HepG2 (cell line): Measurements from ENCODE around the gene MTCL1. TPM values are rescaled to one million over a fixed set of nuclear protein-coding genes. Genes with fewer than 3 reads are reported as not detected.
A peak's percentile ranks its signal among the peaks of the same experiment; 100 is the strongest.

ENCODE experiments used
- DDIT3 ChIP-seq: sonication (generic); formaldehyde crosslinking; IDR thresholded peaks from 2 replicates; pipeline ENCODE4 v1.4.0; 2020; ENCODE audit warnings: mild to moderate bottlenecking, missing genetic modification reagents
- FOXA1 ChIP-seq, 2 experiments: fragments of 450-650 bp in 1 of 2; sonication (generic) in 1 of 2; formaldehyde crosslinking in 1 of 2; IDR thresholded peaks; 2 replicates each; pipeline versions ENCODE4 v1.4.0 to v1.6.1; 2016 to 2020; ENCODE audit warnings: missing genetic modification reagents in 1 of 2
- FOXP4 ChIP-seq: sonication (generic); formaldehyde crosslinking; IDR thresholded peaks from 2 replicates; pipeline ENCODE4 v1.4.0; 2020; ENCODE audit warnings: missing genetic modification reagents
- HHEX ChIP-seq: IDR thresholded peaks from 2 replicates; pipeline ENCODE4 v1.6.1; 2016; ENCODE audit warnings: control low read depth
- HNF1A ChIP-seq, 2 experiments: sonication (generic) in 1 of 2; formaldehyde crosslinking in 1 of 2; IDR thresholded peaks; 2 replicates each; pipeline versions ENCODE4 v1.4.0 to v1.6.1; 2016 to 2020; ENCODE audit warnings: borderline replicate concordance in 1 of 2, low read depth in 1 of 2, mild to moderate bottlenecking in 1 of 2, missing genetic modification reagents in 1 of 2
- KAT7 ChIP-seq: IDR thresholded peaks from 2 replicates; pipeline ENCODE4 v1.6.1; 2018; ENCODE audit warnings: borderline replicate concordance, missing compliant biosample characterization
- MLLT10 ChIP-seq: sonication (generic); formaldehyde crosslinking; IDR thresholded peaks from 2 replicates; pipeline ENCODE4 v1.4.0; 2020; ENCODE audit warnings: missing genetic modification reagents
- NR2F6 ChIP-seq, 2 experiments: IDR thresholded peaks; 2 replicates each; pipeline ENCODE4 v1.6.1; 2016; ENCODE audit warnings: antibody characterized with exemption in 1 of 2, mild to moderate bottlenecking in 1 of 2
- RARA ChIP-seq: IDR thresholded peaks from 2 replicates; pipeline ENCODE4 v1.6.1; 2016; ENCODE audit warnings: missing genetic modification reagents, missing compliant biosample characterization
- TBL1XR1 ChIP-seq: fragments of 150-350 bp; IDR thresholded peaks from 2 replicates; pipeline ENCODE4 v1.6.1; 2014; ENCODE audit warnings: borderline replicate concordance, low read length; ENCODE audit not compliant: partially characterized antibody
- ZBTB10 ChIP-seq: sonication (generic); formaldehyde crosslinking; IDR thresholded peaks from 2 replicates; pipeline ENCODE4 v1.4.0; 2020; ENCODE audit warnings: missing genetic modification reagents, borderline replicate concordance
- ZNF451 ChIP-seq: sonication (generic); formaldehyde crosslinking; IDR thresholded peaks from 2 replicates; pipeline ENCODE4 v1.5.0; 2020; ENCODE audit warnings: mild to moderate bottlenecking, missing genetic modification reagents
- ZNF644 ChIP-seq: IDR thresholded peaks from 2 replicates; pipeline ENCODE4 v1.6.1; 2016; ENCODE audit warnings: low read depth
- ZNF687 ChIP-seq: sonication (generic); formaldehyde crosslinking; IDR thresholded peaks from 2 replicates; pipeline ENCODE4 v1.5.1; 2020; ENCODE audit warnings: mild to moderate bottlenecking, missing genetic modification reagents, moderate library complexity
- polyA plus RNA-seq, 8 experiments: library from polyadenylated mRNA; depleted of rRNA in 3 of 8; stranded (reverse) in 7 of 8; unstranded in 1 of 8; fragments of >200 nt; fragmentation: Illumina TruSeq in 4 of 8; extraction: Trizol in 4 of 8; gene quantifications; 2 replicates each; pipeline versions ENCODE4 v1.2.1 to v1.2.3, GENCODE V29; 2011 to 2016; ENCODE audit warnings: low read depth in 4 of 8, missing spikeins in 1 of 8, mixed read lengths in 1 of 8; ENCODE audit not compliant: insufficient read depth in 1 of 8
- total RNA-seq, 5 experiments: library from RNA; depleted of rRNA; stranded (reverse); fragments of >200 nt; fragmentation: Illumina TruSeq; extraction: Trizol; gene quantifications; 2 replicates each; pipeline ENCODE4 v1.2.3, GENCODE V29; 2016; ENCODE audit warnings: low read depth in 1 of 5

The MTCL1 gene
- total and polyA plus RNA-seq, 2 of the 13 experiments (the other 11 are each of a cell fraction or from before 2014, with no cell fraction given): 3.1 to 3.2 TPM

- 0 out of 2 replicates have a peak, but pooled peaks have one; percentile 23 for TF ChIP-seq HNF1A (IDR thresholded peaks at IDR 0.05; ENCODE audit: low read depth)
- TF ChIP-seq HNF1A (CRISPR knock-in tag; IDR thresholded peaks at IDR 0.05; ENCODE audit: borderline replicate concordance): no peak
- TF ChIP-seq ZBTB10 (CRISPR knock-in tag): no peak
- no peak for TF ChIP-seq ZNF451 (CRISPR knock-in tag)
- no peak for TF ChIP-seq FOXA1 (IDR thresholded peaks at IDR 0.05)
- TF ChIP-seq FOXA1 (CRISPR knock-in tag; IDR thresholded peaks at IDR 0.05): peak; percentile 21; the same call in 1 of the 2 replicates
- TF ChIP-seq HHEX: no peak
- TF ChIP-seq TBL1XR1: no peak
- TF ChIP-seq NR2F6 (IDR thresholded peaks at IDR 0.05): 0 out of 2 replicates have a peak, but pooled peaks have one; percentile 20
- 0 out of 2 replicates have a peak, but pooled peaks have one; percentile 15 for TF ChIP-seq NR2F6 (CRISPR knock-in tag; IDR thresholded peaks at IDR 0.05)
- TF ChIP-seq KAT7 (CRISPR knock-in tag): no peak
- 0 out of 2 replicates have a peak, but pooled peaks have one; percentile 39 for TF ChIP-seq FOXP4 (CRISPR knock-in tag)
- no peak for TF ChIP-seq MLLT10 (CRISPR knock-in tag)
- TF ChIP-seq ZNF644: no peak
- TF ChIP-seq RARA (CRISPR knock-in tag): peak; percentile 52; the same call in 1 of the 2 replicates
- no peak for TF ChIP-seq DDIT3 (CRISPR knock-in tag)
- peak; percentile 59 for TF ChIP-seq ZNF687 (CRISPR knock-in tag)
These were observed 87.4 kb downstream of the MTCL1 start (continued) for GRCh38 chr18:8792688-8793316.
